A673 (cell line): Measurements from ENCODE around the gene SLC47A2. TPM values are rescaled to one million over a fixed set of nuclear protein-coding genes. Genes with fewer than 3 reads are reported as not detected.

ENCODE experiments used
- BruUV-seq: library from RNA; stranded (reverse); fragments of 400-500 nt; replicated peaks from 2 replicates; lab custom pipeline; 2021; lab: Mats Ljungman, UMichigan
- CTCF ChIA-PET: fragments of 300-600 bp; sonication (Branson Sonifier 250); formaldehyde crosslinking; loops from one replicate; lab custom pipeline; 2022; ENCODE audit warnings: antibody characterized with exemption; lab: Charles Lee
- POLR2A ChIA-PET: fragments of 300-600 bp; sonication (Branson Sonifier 250); formaldehyde crosslinking; loops from one replicate; lab custom pipeline; 2022; ENCODE audit warnings: antibody characterized with exemption; ENCODE audit not compliant: low non-redundant PET; lab: Charles Lee
- DNase-seq: peaks from one replicate; pipeline ENCODE4 v3.0.0-alpha.2; 2015; ENCODE audit warnings: low spot score
- H3K27ac ChIP-seq: fragments of 200-600 bp; sonication (generic); 2 replicates; pipeline ENCODE4 v1.5.1; 2016; ENCODE audit warnings: mixed run types, low read depth, mild to moderate bottlenecking, mixed read lengths, antibody characterized with exemption, low read length; ENCODE audit not compliant: poor library complexity, severe bottlenecking
- H3K27me3 ChIP-seq: fragments of 200-600 bp; sonication (generic); replicated peaks from 2 replicates; pipeline ENCODE4 v1.6.1; 2017; ENCODE audit warnings: mixed run types, low read depth, mild to moderate bottlenecking, mixed read lengths, antibody characterized with exemption, low read length; ENCODE audit not compliant: insufficient read depth, poor library complexity
- H3K36me3 ChIP-seq: fragments of 200-600 bp; sonication (generic); 2 replicates; pipeline ENCODE4 v1.6.1; 2016; ENCODE audit warnings: mixed run types, mild to moderate bottlenecking, mixed read lengths, antibody characterized with exemption, low read length; ENCODE audit not compliant: insufficient read depth, poor library complexity, severe bottlenecking
- H3K4me1 ChIP-seq: fragments of 200-600 bp; sonication (generic); 2 replicates; pipeline ENCODE4 v1.6.1; 2017; ENCODE audit warnings: mixed run types, mild to moderate bottlenecking, mixed read lengths, antibody characterized with exemption, low read length; ENCODE audit not compliant: insufficient read depth, poor library complexity, severe bottlenecking
- H3K4me3 ChIP-seq: fragments of 200-600 bp; sonication (generic); 2 replicates; pipeline ENCODE4 v1.5.1; 2016; ENCODE audit warnings: low read depth, mixed run types, mild to moderate bottlenecking, mixed read lengths, low read length; ENCODE audit not compliant: poor library complexity, severe bottlenecking
- H3K9me3 ChIP-seq: fragments of 200-600 bp; sonication (generic); 2 replicates; pipeline ENCODE4 v1.6.1; 2016; ENCODE audit warnings: mixed run types, low read depth, mild to moderate bottlenecking, mixed read lengths, antibody characterized with exemption, low read length; ENCODE audit not compliant: poor library complexity, severe bottlenecking
- CTCF ChIP-seq: fragments of 300-800, 200-600 bp; sonication (generic); conservative IDR thresholded peaks from 2 replicates; pipeline ENCODE4 v1.5.1; 2017; ENCODE audit warnings: low read depth, mild to moderate bottlenecking, antibody characterized with exemption, low read length, moderate library complexity, mixed read lengths
- EZH2 ChIP-seq: fragments of 200-600 bp; sonication (generic); IDR thresholded peaks from 2 replicates; pipeline ENCODE4 v1.6.1; 2017; ENCODE audit warnings: borderline replicate concordance, low read depth, mild to moderate bottlenecking, mixed read lengths, antibody characterized with exemption, low read length; ENCODE audit not compliant: poor library complexity, severe bottlenecking
- intact Hi-C: fragments of 100-400 bp; cut with micrococcal nuclease; formaldehyde crosslinking; loops from one replicate; pipeline ENCODE4 v1.10.0; 2022; ENCODE audit not compliant: unreplicated experiment
- total RNA-seq: library from RNA; stranded (reverse); gene quantifications from 2 replicates; pipeline ENCODE4 v1.2.3, GENCODE V29; 2021

SLC47A2 gene
- total RNA-seq, 1 experiment from 2014 or later = not detected

GRCh38 chr17:19630661-19631060 is 85.7 kb downstream of the SLC47A2 start:
- H3K4me1 ChIP-seq = no peaks in the 10 kb centered on the region
- H3K27ac ChIP-seq = no peak overlapping the region
- TF ChIP-seq CTCF = no peak
- no peak for TF ChIP-seq EZH2
- intact Hi-C loops = no loop called here
- H3K36me3 ChIP-seq = no peaks in the 10 kb centered on the region
- no peaks in the 10 kb centered on the region for H3K27me3 ChIP-seq
- no peak for DNase-seq
- ChIA-PET CTCF (no interaction called here), POLR2A (no interaction called here)
- H3K9me3 ChIP-seq = no peaks in the 10 kb centered on the region
- BruUV-seq = no TSS peak
- H3K4me3 ChIP-seq = no peak overlapping the region

GRCh38 chr17:19630035-19630434 is 86.3 kb downstream of the SLC47A2 start:
- no peak overlapping the region for H3K27ac ChIP-seq
- no peaks in the 10 kb centered on the region for H3K27me3 ChIP-seq
- H3K36me3 ChIP-seq = no peaks in the 10 kb centered on the region
- no peak for TF ChIP-seq CTCF
- no TSS peak for BruUV-seq
- H3K4me1 ChIP-seq = no peaks in the 10 kb centered on the region
- ChIA-PET CTCF (no interaction called here), POLR2A (no interaction called here)
- H3K9me3 ChIP-seq = no peaks in the 10 kb centered on the region
- no peak for DNase-seq
- intact Hi-C loops = no loop called here
- H3K4me3 ChIP-seq = no peak overlapping the region

GRCh38 chr17:19629449-19629848 is 86.9 kb downstream of the SLC47A2 start:
- no peak for DNase-seq
- H3K36me3 ChIP-seq = no peaks in the 10 kb centered on the region
- intact Hi-C loops = no loop called here
- no peaks in the 10 kb centered on the region for H3K9me3 ChIP-seq
- TF ChIP-seq EZH2 (no peak), CTCF (no peak)
- no peak overlapping the region for H3K27ac ChIP-seq
- H3K27me3 ChIP-seq = no peaks in the 10 kb centered on the region
- ChIA-PET POLR2A (no interaction called here), CTCF (no interaction called here)
- no peaks in the 10 kb centered on the region for H3K4me1 ChIP-seq
- H3K4me3 ChIP-seq = no peak overlapping the region
- BruUV-seq = no TSS peak

Other genes starting within 250 kb of the SLC47A2 start
- 1.9 and 2.1 TPM in 2 replicates for gene SLC47A1, start 182.7 kb downstream of the SLC47A2 start, total RNA-seq
- 97.0 and 97.3 TPM in 2 replicates for gene ALDH3A2, start 67.8 kb downstream of the SLC47A2 start, total RNA-seq
- 0.20 TPM in 1 of 2 replicates, not detected in the other for gene ALDH3A1, start 31.7 kb upstream of the SLC47A2 start, total RNA-seq
- gene ULK2, start 151.4 kb upstream of the SLC47A2 start, total RNA-seq = 12.9 and 15.6 TPM in 2 replicates